HepG2 (cell line): Measurements from ENCODE around the gene PCLO. TPM values are rescaled to one million over a fixed set of nuclear protein-coding genes. Genes with fewer than 3 reads are reported as not detected.

Experiments used
- ATAC-seq: fragments of 200-7000 bp; cut with Tn5 transposase; 3 replicates; pipeline ENCODE4 v1.9.1; 2020; ENCODE audit warnings: mild to moderate bottlenecking, moderate library complexity
- BruUV-seq: library from RNA; stranded (reverse); fragments of 400-500 nt; replicated peaks from 2 replicates; lab custom pipeline; 2021; lab: Mats Ljungman, UMichigan
- CTCF ChIA-PET: fragments of 300-600 bp; formaldehyde crosslinking; extraction: SDS; loops from one replicate; lab custom pipeline; 2021; ENCODE audit warnings: low total read pairs, inconsistent platforms, low intra/inter-chr PET ratio; lab: Yijun Ruan, JAX
- POLR2A ChIA-PET: fragments of 350-600 bp; sonication (Branson Sonifier 250); formaldehyde crosslinking; loops from one replicate; lab custom pipeline; 2020; ENCODE audit warnings: antibody characterized with exemption, inconsistent platforms; lab: Yijun Ruan, JAX
- DNase-seq: peaks from one replicate; pipeline ENCODE4 v3.0.0-alpha.2; 2015; ENCODE audit warnings: low spot score
- FAIRE-seq: peaks from 3 replicates; lab custom pipeline; 2011; peaks lifted over from hg19 to GRCh38; lab: Jason Lieb, UNC
- H2AFZ ChIP-seq: one replicate; pipeline ENCODE4 v1.6.1; 2011; ENCODE audit warnings: low read length, inconsistent platforms
- H3K27ac ChIP-seq: fragments of 300-600 bp; 3 replicates; pipeline ENCODE4 v1.8.0; 2011; ENCODE audit warnings: mixed run types, mild to moderate bottlenecking, mixed read lengths, low read length, inconsistent platforms; ENCODE audit not compliant: insufficient read depth; ENCODE audit errors: extremely low read length
- H3K27me3 ChIP-seq, 2 experiments: fragments of 200-600 bp in 1 of 2; 2 replicates in 1 of 2; 3 replicates in 1 of 2; pipeline versions ENCODE4 v1.6.0 to v1.8.0; 2011; ENCODE audit warnings: low read length in 2 of 2, mild to moderate bottlenecking in 2 of 2, moderate library complexity in 2 of 2, inconsistent platforms in 1 of 2; ENCODE audit not compliant: insufficient read depth in 2 of 2, control insufficient read depth in 1 of 2
- H3K36me3 ChIP-seq, 2 experiments: fragments of 200-600 bp in 1 of 2; replicated peaks in 1 of 2; 2 replicates in 1 of 2; 3 replicates in 1 of 2; pipeline versions ENCODE4 v1.5.1 to v1.8.0; 2011; ENCODE audit warnings: low read length in 2 of 2, inconsistent platforms in 1 of 2; ENCODE audit not compliant: insufficient read depth in 2 of 2, control insufficient read depth in 1 of 2
- H3K4me1 ChIP-seq: 2 replicates; pipeline ENCODE4 v1.5.1; 2012; ENCODE audit warnings: low read length, inconsistent platforms; ENCODE audit not compliant: insufficient read depth
- H3K4me2 ChIP-seq: 2 replicates; pipeline ENCODE4 v1.6.0; 2011; ENCODE audit warnings: low read depth, low read length, inconsistent platforms
- H3K4me3 ChIP-seq, 3 experiments: fragments of 200-600 bp in 1 of 3; sonication (generic), shearing (Covaris generic) in 1 of 3; replicated peaks in 1 of 3; 2 replicates each; pipeline ENCODE4 v1.5.1; 2011 to 2016; ENCODE audit warnings: low read length in 3 of 3, inconsistent platforms in 2 of 3, low read depth in 2 of 3, mild to moderate bottlenecking in 2 of 3, control low read depth in 1 of 3, mixed read lengths in 1 of 3; ENCODE audit not compliant: insufficient read depth in 1 of 3
- H3K79me2 ChIP-seq: one replicate; pipeline ENCODE4 v1.6.1; 2011; ENCODE audit warnings: low read length, inconsistent platforms; ENCODE audit not compliant: insufficient read depth
- H3K9ac ChIP-seq: 2 replicates; pipeline ENCODE4 v1.6.0; 2011; ENCODE audit warnings: mild to moderate bottlenecking, low read depth, low read length, inconsistent platforms; ENCODE audit not compliant: insufficient read depth
- H3K9me3 ChIP-seq: 2 replicates; pipeline ENCODE4 v1.5.1; 2012; ENCODE audit warnings: mild to moderate bottlenecking, low read length
- H4K20me1 ChIP-seq: 2 replicates; pipeline ENCODE4 v1.6.0; 2011; ENCODE audit warnings: inconsistent platforms, mild to moderate bottlenecking, low read length, moderate library complexity; ENCODE audit not compliant: insufficient read depth
- KDM3A ChIP-seq: IDR thresholded peaks from 2 replicates; pipeline ENCODE4 v1.6.1; 2018; ENCODE audit warnings: low read depth, missing compliant biosample characterization
- MXD1 ChIP-seq: sonication (generic); formaldehyde crosslinking; IDR thresholded peaks from 2 replicates; pipeline ENCODE4 v1.4.0; 2020; ENCODE audit warnings: mild to moderate bottlenecking, missing genetic modification reagents
- NR1H2 ChIP-seq: sonication (generic); formaldehyde crosslinking; IDR thresholded peaks from 2 replicates; pipeline ENCODE4 v1.8.1; 2022; ENCODE audit warnings: low read depth, missing genetic modification reagents, borderline replicate concordance
- SNAPC4 ChIP-seq: sonication (generic); formaldehyde crosslinking; IDR thresholded peaks from 2 replicates; pipeline ENCODE4 v1.4.0; 2020; ENCODE audit warnings: mild to moderate bottlenecking, missing genetic modification reagents
- SP1 ChIP-seq, 2 experiments: fragments of 450-650 bp in 1 of 2; sonication (generic) in 1 of 2; formaldehyde crosslinking in 1 of 2; IDR thresholded peaks; 2 replicates each; pipeline versions ENCODE4 v1.4.0 to v1.6.1; 2016 to 2020; ENCODE audit warnings: missing genetic modification reagents in 1 of 2
- SRSF4 ChIP-seq: fragments of 200-400 bp; formaldehyde crosslinking; IDR thresholded peaks from one replicate; pipeline ENCODE4 v1.6.1; 2018; ENCODE audit warnings: mild to moderate bottlenecking, low read depth, low read length, moderate library complexity; ENCODE audit not compliant: poor library complexity, severe bottlenecking
- ZIK1 ChIP-seq: sonication (generic); formaldehyde crosslinking; IDR thresholded peaks from 2 replicates; pipeline ENCODE4 v1.5.0; 2020; ENCODE audit warnings: mild to moderate bottlenecking, low read depth, missing genetic modification reagents, borderline replicate concordance
- ZMAT5 ChIP-seq: sonication (generic); formaldehyde crosslinking; IDR thresholded peaks from 2 replicates; pipeline ENCODE4 v1.5.0; 2020; ENCODE audit warnings: mild to moderate bottlenecking, low read depth, missing genetic modification reagents, borderline replicate concordance
- ZNF335 ChIP-seq: sonication (generic); formaldehyde crosslinking; IDR thresholded peaks from 2 replicates; pipeline ENCODE4 v1.4.0; 2020; ENCODE audit warnings: missing genetic modification reagents
- ZNF709 ChIP-seq: sonication (generic); formaldehyde crosslinking; IDR thresholded peaks from 2 replicates; pipeline ENCODE4 v1.5.0; 2020; ENCODE audit warnings: mild to moderate bottlenecking, missing genetic modification reagents
- ZSCAN20 ChIP-seq: sonication (generic); formaldehyde crosslinking; IDR thresholded peaks from 2 replicates; pipeline ENCODE4 v1.4.0; 2020; ENCODE audit warnings: missing genetic modification reagents, mild to moderate bottlenecking, borderline replicate concordance
- ZSCAN29 ChIP-seq: sonication (generic); formaldehyde crosslinking; conservative IDR thresholded peaks from 2 replicates; pipeline ENCODE4 v1.4.0; 2020; ENCODE audit warnings: mild to moderate bottlenecking, missing genetic modification reagents
- whole genome bisulfite sequencing: methylation state at CpG from one replicate; pipeline ENCODE4 v1.1.6; 2017; ENCODE audit warnings: low lambda C conversion rate; 5-methylcytosine and 5-hydroxymethylcytosine counted together
- in situ Hi-C: cut with HindIII; loops from 2 replicates; pipeline ENCODE4 v1.10.0; 2017; ENCODE audit warnings: low pct_unique_long_range_greater_than_20kb; ENCODE audit not compliant: extremely low pct_ligation_motif_present
- intact Hi-C: fragments of 100-400 bp; cut with micrococcal nuclease; formaldehyde crosslinking; loops from one replicate; pipeline ENCODE4 v1.10.0; 2022; ENCODE audit not compliant: unreplicated experiment
- polyA plus RNA-seq, 8 experiments: library from polyadenylated mRNA; depleted of rRNA in 3 of 8; stranded (reverse) in 7 of 8; unstranded in 1 of 8; fragments of >200 nt; fragmentation: Illumina TruSeq in 4 of 8; extraction: Trizol in 4 of 8; gene quantifications; 2 replicates each; pipeline versions ENCODE4 v1.2.1 to v1.2.3, GENCODE V29; 2011 to 2016; ENCODE audit warnings: low read depth in 4 of 8, missing spikeins in 1 of 8, mixed read lengths in 1 of 8; ENCODE audit not compliant: insufficient read depth in 1 of 8
- total RNA-seq, 5 experiments: library from RNA; depleted of rRNA; stranded (reverse); fragments of >200 nt; fragmentation: Illumina TruSeq; extraction: Trizol; gene quantifications; 2 replicates each; pipeline ENCODE4 v1.2.3, GENCODE V29; 2016; ENCODE audit warnings: low read depth in 1 of 5

The PCLO gene
- total and polyA plus RNA-seq, 2 of the 13 experiments (the other 11 are each of a cell fraction or from before 2014, with no cell fraction given) = 0.07 to 0.29 TPM

GRCh38 chr7:83111391-83111790 is 51.3 kb downstream of the PCLO start:
- no peak for ATAC-seq
- ChIA-PET POLR2A (no interaction called here), CTCF (no interaction called here)
- TF ChIP-seq ZSCAN20 (no peak), SRSF4 (no peak), KDM3A (CRISPR knock-in tag) (no peak), ZMAT5 (CRISPR knock-in tag) (no peak), NR1H2 (CRISPR knock-in tag) (no peak), ZNF709 (CRISPR knock-in tag) (no peak), MXD1 (no peak), ZSCAN29 (CRISPR knock-in tag) (no peak), ZIK1 (CRISPR knock-in tag) (no peak), SNAPC4 (CRISPR knock-in tag) (no peak), ZNF335 (no peak), SP1 (IDR thresholded peaks at IDR 0.05) (no peak), SP1 (CRISPR knock-in tag; IDR thresholded peaks at IDR 0.05) (no peak)
- WGBS = 3% methylated on average over 2 of the region's 2 CpGs
- no peak for DNase-seq
- H3K9me3 ChIP-seq = no peaks in the 10 kb centered on the region
- H3K4me3 ChIP-seq = no peak overlapping the region
- no peaks in the 10 kb centered on the region for H3K4me1 ChIP-seq
- H3K79me2 ChIP-seq = no peaks in the 10 kb centered on the region
- no peak overlapping the region for H3K27ac ChIP-seq
- intact Hi-C loops (no loop called here), in situ Hi-C loops (no loop called here)
- no peak overlapping the region for H3K9ac ChIP-seq
- H2AFZ ChIP-seq = no peak overlapping the region
- no peaks in the 10 kb centered on the region for H4K20me1 ChIP-seq
- no peaks in the 10 kb centered on the region for H3K27me3 ChIP-seq
- H3K4me2 ChIP-seq = no peak overlapping the region
- BruUV-seq = no TSS peak
- no peak for FAIRE-seq
- H3K36me3 ChIP-seq = no peaks in the 10 kb centered on the region
